ENCODE measurements around the gene NUTM1.
A peak's percentile ranks its signal among the peaks of the same experiment; 100 is the strongest.
"Not testable (repeated sequence)": the region's sequence is repeated elsewhere in the genome, so short reads cannot be mapped to it uniquely, and the experiment has no call there.

Gene NUTM1

GRCh38 chr15:34331809-34332208, 11.3 kb upstream of the NUTM1 start:
- H3K4me1 Mint-ChIP-seq, result peaks cover 32 to 78% of the 10 kb centered on the region in 2 donors
- DNase-seq, result no peak
- H3K4me3 Mint-ChIP-seq, result peak overlapping the region; percentile 0 to 22
- H3K27me3 Mint-ChIP-seq, result no peaks in the 10 kb centered on the region
- no peak for ATAC-seq (replicated peaks)
- H3K27ac Mint-ChIP-seq, result peak overlapping the region; percentile 7
- H3K36me3 Mint-ChIP-seq, result peaks cover 4 to 23% of the 10 kb centered on the region in 2 donors
- H3K9me3 Mint-ChIP-seq, result no peaks in the 10 kb centered on the region

- Mint-ChIP-seq H3K9me3 (no peaks in the 10 kb centered on the region), H3K36me3 (peaks cover 6 to 28% of the 10 kb centered on the region in 2 donors), H3K4me3 (peak overlapping the region in 1 of 2 donors; percentile 0), H3K27me3 (no peaks in the 10 kb centered on the region), H3K27ac (peak overlapping the region; percentile 7), H3K4me1 (peaks cover 36 to 78% of the 10 kb centered on the region in 2 donors)
- ATAC-seq (replicated peaks) (no peak), DNase-seq (no peak)
Measured at GRCh38 chr15:34332553-34333120, 10.5 kb upstream of the NUTM1 start.

- H3K36me3 Mint-ChIP-seq, result peaks cover 6 to 31% of the 10 kb centered on the region in 2 donors
- no peaks in the 10 kb centered on the region for H3K27me3 Mint-ChIP-seq
- H3K27ac Mint-ChIP-seq, result peak overlapping the region; percentile 99
- H3K4me3 Mint-ChIP-seq, result peak overlapping the region; percentile 91 to 97
- DNase-seq, result no peak
- H3K9me3 Mint-ChIP-seq, result no peaks in the 10 kb centered on the region
- ATAC-seq (replicated peaks), result no peak
- peaks cover 29 to 75% of the 10 kb centered on the region in 2 donors for H3K4me1 Mint-ChIP-seq
Measured at GRCh38 chr15:34334672-34335071, 8.4 kb upstream of the NUTM1 start.

- Mint-ChIP-seq H3K4me3 (peak overlapping the region; percentile 91 to 97), H3K36me3 (peaks cover 10 to 30% of the 10 kb centered on the region in 2 donors), H3K27me3 (no peaks in the 10 kb centered on the region), H3K9me3 (no peaks in the 10 kb centered on the region), H3K4me1 (peaks cover 28 to 74% of the 10 kb centered on the region in 2 donors), H3K27ac (peak overlapping the region; percentile 99)
- no peak for DNase-seq
- ATAC-seq (replicated peaks), result peak in 1 of 2 donors; percentile 3
Measured at GRCh38 chr15:34335176-34336032, 7.7 kb upstream of the NUTM1 start.

GRCh38 chr15:34336231-34336990, 6.7 kb upstream of the NUTM1 start:
- DNase-seq (no peak), ATAC-seq (replicated peaks) (no peak)
- Mint-ChIP-seq H3K4me3 (peak overlapping the region; percentile 91 to 97), H3K36me3 (peaks cover 15 to 29% of the 10 kb centered on the region in 2 donors), H3K9me3 (no peaks in the 10 kb centered on the region), H3K4me1 (peaks cover 26 to 74% of the 10 kb centered on the region in 2 donors), H3K27ac (peak overlapping the region; percentile 99), H3K27me3 (no peaks in the 10 kb centered on the region)

- Mint-ChIP-seq H3K4me1 (peaks cover 26 to 74% of the 10 kb centered on the region in 2 donors), H3K36me3 (peaks cover 19 to 31% of the 10 kb centered on the region in 2 donors), H3K9me3 (peaks cover 2 to 3% of the 10 kb centered on the region in 2 donors), H3K27me3 (no peaks in the 10 kb centered on the region), H3K27ac (peak overlapping the region; percentile 99), H3K4me3 (peak overlapping the region; percentile 91 to 97)
- DNase-seq, result peak; percentile 39
- ATAC-seq (replicated peaks), result peak; percentile 15 to 28
Measured at GRCh38 chr15:34336991-34337556, 6.0 kb upstream of the NUTM1 start.

- ATAC-seq (replicated peaks), result peak; percentile 74 to 80
Measured at GRCh38 chr15:34337557-34338306, 5.4 kb upstream of the NUTM1 start, which contains the start of gene SLC12A6. TSS of gene SLC12A6 (minus strand) at chr15:34337781. CDS start at chr15:34336680, 1,101 bp downstream.

GRCh38 chr15:34338347-34338746, 4.8 kb upstream of the NUTM1 start:
- peaks cover 26 to 66% of the 10 kb centered on the region in 2 donors for H3K4me1 Mint-ChIP-seq
- no peak overlapping the region for H3K27ac Mint-ChIP-seq
- H3K9me3 Mint-ChIP-seq, result peaks cover 2 to 3% of the 10 kb centered on the region in 2 donors
- DNase-seq (no peak), ATAC-seq (replicated peaks) (no peak)
- H3K4me3 Mint-ChIP-seq, result peak overlapping the region; percentile 91 to 97
- H3K27me3 Mint-ChIP-seq, result no peaks in the 10 kb centered on the region
- H3K36me3 Mint-ChIP-seq, result peaks cover 19 to 32% of the 10 kb centered on the region in 2 donors

More at GRCh38 chr15:34337557-34338306, 5.4 kb upstream of the NUTM1 start, which contains the start of gene SLC12A6:
- Mint-ChIP-seq H3K27ac (peak within 1 kb of the TSS; percentile 99), H3K4me1 (peaks cover 26 to 70% of the 10 kb centered on the region in 2 donors), H3K36me3 (peaks cover 19 to 32% of the 10 kb centered on the region in 2 donors), H3K27me3 (no peaks in the 10 kb centered on the region), H3K4me3 (peak within 1 kb of the TSS; percentile 91 to 97), H3K9me3 (peaks cover 2 to 3% of the 10 kb centered on the region in 2 donors)
- DNase-seq, result peak; percentile 90

GRCh38 chr15:34339946-34340345, 3.2 kb upstream of the NUTM1 start:
- H3K9me3 Mint-ChIP-seq, result peaks cover 2 to 3% of the 10 kb centered on the region in 2 donors
- no peak overlapping the region for H3K4me3 Mint-ChIP-seq
- ATAC-seq (replicated peaks), result no peak
- peaks cover 19 to 28% of the 10 kb centered on the region in 2 donors for H3K36me3 Mint-ChIP-seq
- no peaks in the 10 kb centered on the region for H3K27me3 Mint-ChIP-seq
- H3K27ac Mint-ChIP-seq, result no peak overlapping the region
- no peak for DNase-seq
- peaks cover 20 to 56% of the 10 kb centered on the region in 2 donors for H3K4me1 Mint-ChIP-seq

GRCh38 chr15:34341381-34342212, 1.5 kb upstream of the NUTM1 start:
- Mint-ChIP-seq H3K27me3 (no peaks in the 10 kb centered on the region), H3K36me3 (peaks cover 19 to 28% of the 10 kb centered on the region in 2 donors), H3K4me3 (no peak overlapping the region), H3K9me3 (peaks cover 2 to 3% of the 10 kb centered on the region in 2 donors), H3K27ac (peak overlapping the region; percentile 95), H3K4me1 (peaks cover 17 to 44% of the 10 kb centered on the region in 2 donors)
- no peak for ATAC-seq (replicated peaks)
- DNase-seq, result no peak

- peaks cover 18 to 22% of the 10 kb centered on the region in 2 donors for H3K36me3 Mint-ChIP-seq
Measured at GRCh38 chr15:34342213-34342736, 840 bp upstream of the NUTM1 start.

GRCh38 chr15:34347951-34348638, 5.0 kb downstream of the NUTM1 start:
- H3K4me1 Mint-ChIP-seq, result peaks cover 0 to 2% of the 10 kb centered on the region in 2 donors
- no peak overlapping the region for H3K4me3 Mint-ChIP-seq
- ATAC-seq (replicated peaks), result no peak
- peak overlapping the region; percentile 48 for H3K27ac Mint-ChIP-seq
- peaks cover 4% of the 10 kb centered on the region in 2 donors for H3K36me3 Mint-ChIP-seq
- DNase-seq, result no peak
- peaks cover 0 to 5% of the 10 kb centered on the region in 2 donors for H3K27me3 Mint-ChIP-seq
- H3K9me3 Mint-ChIP-seq, result no peaks in the 10 kb centered on the region

More at GRCh38 chr15:34342213-34342736, 840 bp upstream of the NUTM1 start:
- peaks cover 12 to 37% of the 10 kb centered on the region in 2 donors for H3K4me1 Mint-ChIP-seq
- H3K27me3 Mint-ChIP-seq; H3K4me3 Mint-ChIP-seq; DNase-seq; ATAC-seq (replicated peaks); H3K9me3 Mint-ChIP-seq: not testable (repeated sequence)
- peak overlapping the region; percentile 95 for H3K27ac Mint-ChIP-seq
